HG03432 (cell line): ENCODE data around the gene NUP98.

Experiments
- ATAC-seq: cut with Tn5 transposase; IDR thresholded peaks from one replicate; pipeline ENCODE4 v1.9.1; 2021; ENCODE audit warnings: mild to moderate bottlenecking, moderate library complexity; ENCODE audit not compliant: unreplicated experiment

NUP98 gene

DNA sequence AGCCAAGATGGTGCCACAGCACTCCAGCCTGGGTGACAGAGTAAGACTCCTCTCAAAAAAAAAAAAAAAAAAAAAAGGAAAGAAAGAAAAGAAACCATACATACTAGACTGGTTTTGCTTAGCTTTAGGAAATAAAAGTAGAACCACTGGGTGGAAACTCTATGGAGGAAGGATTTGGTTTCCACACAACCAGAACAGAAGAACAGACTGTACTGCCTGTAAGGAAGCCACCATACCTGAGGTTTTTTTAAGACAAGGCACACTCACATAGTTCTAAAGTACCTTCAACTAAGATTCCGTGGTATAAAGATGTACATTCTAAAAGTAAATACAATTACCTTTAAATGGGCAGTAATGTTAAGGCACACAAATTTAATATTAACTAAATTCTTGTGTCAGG, 58.6 kb downstream of the NUP98 start:
- no peak for ATAC-seq

DNA sequence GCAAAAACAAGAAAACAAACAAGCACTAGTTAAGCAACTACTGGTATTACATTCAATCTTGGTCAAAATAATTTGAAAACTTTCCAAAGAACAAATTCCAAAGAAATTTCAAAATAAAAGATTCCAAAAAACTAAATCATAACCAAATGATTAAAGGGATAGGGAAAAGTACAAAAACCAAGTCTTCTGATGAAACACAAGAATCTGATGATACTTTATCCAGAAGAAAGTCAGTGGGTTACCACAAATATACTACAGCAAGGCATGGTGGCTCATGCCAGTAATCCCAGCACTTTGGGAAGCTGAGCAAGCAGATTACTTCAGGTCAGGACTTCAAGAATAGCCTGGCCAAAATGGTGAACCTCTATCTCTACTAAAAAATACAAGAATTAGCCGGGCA, 59.1 kb downstream of the NUP98 start:
- ATAC-seq, result no peak

DNA sequence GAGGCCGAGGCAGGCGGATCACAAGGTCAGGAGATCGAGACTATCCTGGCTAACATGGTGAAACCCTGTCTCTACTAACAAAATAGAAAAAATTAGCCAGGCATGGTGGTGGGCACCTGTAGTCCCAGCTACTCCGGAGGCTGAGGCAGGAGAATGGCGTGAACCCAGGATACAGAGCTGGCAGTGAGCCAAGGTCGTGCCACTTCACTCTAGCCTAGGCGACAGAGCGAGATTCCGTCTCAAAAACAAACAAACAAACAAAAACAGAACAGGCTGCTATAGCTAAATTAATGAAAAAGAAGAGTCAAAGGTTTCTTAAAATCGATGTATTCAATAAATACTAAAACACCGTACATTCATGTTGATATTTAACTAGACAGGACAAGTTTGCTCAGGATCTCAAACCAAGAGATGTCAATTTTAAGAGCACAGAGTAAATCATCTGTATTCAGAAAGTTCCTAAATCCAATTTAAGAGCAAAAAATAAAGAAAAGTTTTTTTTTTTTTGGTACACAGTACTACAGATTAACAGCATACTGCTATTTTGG, 59.9 kb downstream of the NUP98 start:
- ATAC-seq, result no peak

DNA sequence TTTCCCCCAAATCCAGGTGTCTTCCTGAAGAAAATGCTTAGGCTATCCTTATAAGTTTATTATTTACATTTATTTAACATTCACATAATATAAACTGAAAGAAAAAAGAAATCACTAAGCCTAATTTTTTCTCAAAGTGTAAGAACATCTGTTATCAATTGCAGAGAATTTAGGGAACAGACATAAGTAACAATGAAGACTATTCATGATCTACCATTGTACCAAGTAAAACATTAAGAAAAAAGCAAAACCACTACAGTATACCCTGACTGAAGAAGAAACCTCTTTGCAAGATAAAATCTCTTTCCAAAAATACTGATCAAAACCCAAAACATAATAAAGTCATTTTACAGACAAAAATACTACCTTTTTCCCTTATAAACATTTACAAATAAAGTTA, 60.5 kb downstream of the NUP98 start:
- no peak for ATAC-seq

DNA sequence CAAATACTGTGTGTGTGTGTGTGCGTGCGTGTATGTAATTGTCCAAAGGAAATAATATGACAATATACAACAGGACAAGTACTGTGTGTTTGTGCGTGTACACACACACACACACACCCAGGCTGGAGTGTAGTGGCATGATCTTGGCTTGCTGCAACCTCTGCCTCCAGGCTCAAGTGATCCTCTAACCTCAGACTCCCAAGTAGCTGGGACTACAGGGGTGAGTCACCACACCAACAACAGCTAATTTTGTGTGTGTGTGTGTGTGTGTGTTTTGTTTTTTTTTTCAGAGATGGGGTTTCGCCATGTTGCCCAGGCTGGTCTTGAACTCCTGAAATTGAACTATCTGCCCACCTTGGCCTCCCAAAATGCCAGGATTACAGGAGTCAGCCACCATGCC, 61.5 kb downstream of the NUP98 start:
- no peak for ATAC-seq

DNA sequence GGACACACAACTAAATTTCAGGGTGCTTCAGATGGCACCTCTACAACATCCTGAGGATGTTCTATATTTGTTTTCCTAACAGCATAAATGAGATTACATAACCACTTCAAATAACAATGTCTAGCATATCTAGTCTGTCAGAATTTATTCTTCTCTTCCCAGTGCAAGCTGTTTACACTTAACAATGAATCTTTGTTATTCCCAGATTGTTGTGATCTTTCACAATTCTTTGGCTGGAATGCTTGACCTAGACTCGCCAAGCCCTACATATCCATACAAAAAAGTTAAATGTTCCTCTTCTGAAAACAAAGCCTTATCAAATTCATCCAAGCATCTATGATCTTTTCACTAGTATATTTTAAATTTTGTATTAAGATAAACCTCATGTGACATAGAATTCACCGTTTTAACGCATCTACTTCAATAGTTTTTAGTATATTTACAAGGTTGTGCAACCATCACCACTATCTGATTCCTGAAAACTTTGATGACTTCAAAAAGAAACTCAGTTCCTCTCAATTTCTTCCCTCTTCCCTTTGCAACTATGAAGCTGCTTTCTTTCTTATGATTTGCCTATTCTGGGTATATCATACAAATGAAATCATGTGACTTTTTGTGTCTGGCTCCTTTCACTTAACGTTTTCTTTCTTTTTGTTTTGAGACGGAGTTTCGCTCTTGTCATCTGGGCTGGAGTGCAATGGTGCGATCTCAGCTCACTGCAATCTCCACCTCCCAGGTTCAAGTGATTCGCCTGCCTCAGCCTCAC, 64.5 kb downstream of the NUP98 start:
- no peak for ATAC-seq

DNA sequence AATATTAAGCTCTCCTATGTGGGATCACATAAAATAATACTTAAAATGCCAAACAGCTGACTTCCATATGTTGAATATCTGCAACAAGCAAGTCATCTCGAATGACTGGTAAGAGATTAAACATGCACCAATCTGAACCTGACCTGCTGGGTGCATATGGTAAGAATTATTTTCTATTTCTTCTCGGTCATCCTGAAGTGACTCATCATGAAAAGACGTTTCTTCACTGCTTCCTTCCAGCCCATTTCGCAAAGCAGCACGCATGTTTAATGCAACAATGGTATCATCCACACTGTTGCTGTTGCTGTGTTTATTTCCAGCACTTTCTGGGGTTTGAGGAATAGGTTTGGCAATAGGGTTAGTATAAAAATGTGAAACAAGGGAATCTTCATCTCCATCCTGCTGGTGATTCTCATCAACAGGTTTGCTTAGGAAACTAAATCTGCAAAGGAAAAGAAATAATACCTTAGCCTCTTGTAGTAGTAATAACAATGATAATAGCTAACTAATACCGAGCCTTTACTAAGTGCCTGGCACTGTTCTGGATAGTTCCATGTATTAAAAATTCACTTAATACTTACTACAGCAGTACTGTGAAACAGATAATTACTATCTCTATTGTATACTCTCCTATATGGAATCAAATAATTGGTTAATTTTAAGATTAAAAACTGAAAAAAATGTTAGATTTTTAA, 74.2 kb downstream of the NUP98 start:
- no peak for ATAC-seq

DNA sequence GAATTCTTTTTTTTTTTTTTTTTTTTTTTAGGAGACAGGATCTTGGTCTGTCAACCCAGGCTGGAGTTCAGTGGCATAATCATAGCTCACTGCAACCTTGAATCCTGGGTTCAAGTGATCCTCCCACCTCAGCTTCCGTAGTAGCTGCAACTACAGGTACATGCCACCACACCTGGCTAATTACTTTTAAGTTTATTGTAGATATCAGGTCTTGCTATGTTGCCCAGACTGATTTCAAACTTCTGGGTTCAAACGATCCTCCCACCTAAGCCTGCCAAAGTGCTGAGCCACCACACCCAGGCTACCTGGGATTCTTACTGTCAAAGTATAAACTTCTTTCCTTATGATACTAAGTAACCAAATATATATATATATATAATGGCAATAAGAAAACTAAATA, 75.3 kb downstream of the NUP98 start:
- no peak for ATAC-seq

DNA sequence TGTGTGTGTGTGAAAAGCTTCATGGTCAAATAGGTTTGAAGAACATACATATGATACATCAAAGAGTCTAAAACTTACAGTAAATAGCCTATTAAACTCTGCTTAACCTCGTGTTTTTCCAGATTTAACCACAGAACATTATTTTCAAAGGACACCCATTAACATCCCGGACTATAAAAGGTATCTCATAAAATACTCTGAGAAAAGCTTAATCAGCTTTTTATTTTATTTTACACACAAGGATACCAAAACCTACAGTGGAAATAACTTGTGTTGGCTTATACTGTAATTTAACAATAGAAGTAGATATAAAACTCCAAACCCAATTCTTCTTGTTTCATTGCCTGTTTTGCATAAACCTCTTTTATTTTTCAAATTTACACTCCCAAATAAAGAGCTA, 76.4 kb downstream of the NUP98 start:
- ATAC-seq, result no peak

DNA sequence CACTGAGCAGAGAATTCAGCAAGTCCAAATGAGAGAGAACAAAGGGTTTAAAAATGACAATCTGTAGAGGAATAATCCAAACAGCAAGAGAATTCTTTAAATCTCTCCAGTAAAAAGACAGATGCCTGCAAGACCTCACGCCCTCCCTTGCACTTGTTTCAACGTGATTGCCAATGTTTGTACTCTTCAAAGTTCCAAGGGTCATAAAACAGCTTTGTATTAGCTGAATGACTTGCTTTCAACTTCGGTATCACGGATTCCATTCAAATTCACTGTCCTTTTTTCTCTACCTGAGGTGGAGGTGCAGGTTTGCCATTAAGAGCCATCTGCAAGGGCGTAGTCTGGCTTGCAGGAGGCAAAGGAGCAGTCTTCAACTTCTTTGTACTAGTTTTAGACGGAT, 85.1 kb downstream of the NUP98 start:
- no peak for ATAC-seq

DNA sequence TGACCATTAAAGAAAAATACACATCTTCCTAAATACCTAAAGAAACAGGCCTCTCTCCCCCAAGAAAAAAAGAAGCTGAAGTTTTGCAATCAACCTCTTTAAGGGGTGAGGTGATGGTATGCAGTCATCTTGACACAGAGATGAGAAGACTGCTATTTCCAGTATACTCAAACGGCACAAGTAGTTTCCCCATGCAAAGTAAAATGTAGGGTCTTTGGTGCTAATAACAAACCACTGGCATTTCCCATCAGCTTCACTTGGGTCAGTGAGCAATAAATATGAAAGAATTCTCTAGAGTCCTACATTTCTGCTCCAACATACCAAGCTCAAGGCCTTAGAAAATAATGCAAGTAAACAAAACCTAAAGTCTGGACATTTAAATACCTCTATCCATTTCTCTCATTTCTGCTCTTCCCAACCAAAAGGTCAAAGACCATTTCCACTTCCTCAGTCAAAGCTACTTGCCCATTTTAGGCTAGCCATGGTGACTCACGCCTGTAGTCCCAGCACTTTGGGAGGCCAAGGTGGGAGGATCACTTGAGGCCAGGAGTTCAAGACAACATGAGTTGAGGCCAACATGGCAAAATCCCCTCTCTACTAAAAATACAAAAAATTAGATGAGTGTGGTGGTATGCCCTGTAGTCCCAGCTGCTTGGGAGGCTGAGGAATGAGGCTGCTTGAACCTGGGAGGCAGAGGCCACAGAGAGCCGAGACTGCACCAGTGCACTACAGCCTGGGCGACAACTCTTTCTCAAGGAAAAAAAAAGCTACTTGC, 86.7 kb downstream of the NUP98 start:
- no peak for ATAC-seq

DNA sequence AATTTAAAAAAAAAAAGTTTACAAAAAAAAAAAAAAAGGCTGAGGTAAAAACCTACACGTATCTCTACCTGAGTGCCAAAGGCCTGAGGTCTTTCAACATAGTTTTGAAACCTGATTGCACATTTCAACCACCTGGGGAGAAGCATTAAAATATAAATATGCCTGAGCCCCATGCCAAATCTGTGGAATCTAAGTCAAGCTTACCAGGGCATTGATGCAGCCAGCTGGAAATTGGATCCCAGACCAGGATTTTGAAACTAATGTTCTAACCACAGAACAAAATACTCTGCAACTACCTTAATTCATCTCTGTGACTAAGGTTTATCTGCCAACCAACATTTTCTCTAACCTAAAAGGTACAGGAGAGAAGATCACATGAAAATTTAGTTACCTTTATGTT, 87.4 kb downstream of the NUP98 start:
- ATAC-seq, result no peak

DNA sequence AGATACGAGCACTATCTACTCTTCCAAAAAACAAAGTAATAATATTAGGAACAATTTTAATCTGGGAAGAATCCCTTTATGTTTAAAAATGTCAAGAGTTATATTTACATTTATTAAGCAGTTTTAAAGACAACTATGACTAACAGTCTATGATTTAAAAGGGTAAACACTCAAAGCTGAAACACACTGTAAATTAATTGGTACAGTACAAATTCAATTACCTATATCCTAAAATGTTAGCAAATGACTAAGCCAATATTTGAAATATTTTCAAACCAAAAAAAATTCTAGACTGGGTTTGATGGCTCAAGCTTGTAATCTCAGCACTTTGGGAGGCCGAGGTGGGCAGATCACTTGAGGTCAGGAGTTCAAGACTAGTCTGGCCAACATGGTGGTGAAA, 90.2 kb downstream of the NUP98 start:
- no peak for ATAC-seq

DNA sequence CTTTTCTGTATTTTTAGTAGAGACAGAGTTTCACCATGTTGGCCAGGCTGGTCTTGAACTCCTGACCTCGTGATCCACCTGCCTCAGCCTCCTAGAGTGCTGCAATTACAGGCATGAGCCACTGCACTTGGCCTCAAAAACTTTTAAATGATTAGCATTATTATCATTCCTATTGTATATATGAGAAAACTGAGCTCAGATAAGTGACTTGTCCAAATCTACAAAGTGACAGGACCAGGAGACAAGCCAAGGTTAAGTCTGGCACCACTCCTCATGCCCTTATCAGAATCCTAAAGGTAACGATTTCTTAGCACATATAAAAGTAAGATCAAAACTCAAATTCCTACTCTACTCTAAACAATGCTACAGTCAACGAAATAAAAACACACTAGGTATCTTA, 94.0 kb downstream of the NUP98 start:
- no peak for ATAC-seq

DNA sequence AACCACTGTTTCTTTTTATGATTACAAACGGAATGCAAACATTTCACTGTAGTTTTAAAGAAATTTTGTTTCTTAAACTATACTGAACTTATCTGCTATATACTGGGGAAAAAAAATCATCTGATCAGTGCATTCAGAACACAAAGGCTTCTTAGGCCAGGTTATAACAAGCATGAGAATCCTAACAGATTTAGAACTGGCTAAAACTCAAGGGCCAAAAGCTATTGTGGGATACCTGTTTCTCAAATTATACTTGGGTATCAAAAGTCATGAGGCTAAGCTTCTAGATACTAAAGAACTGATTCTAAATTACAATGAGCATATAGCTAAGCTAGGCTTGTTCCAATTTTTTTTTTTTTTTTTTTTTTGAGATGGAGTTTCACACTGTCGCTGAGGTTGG, 96.4 kb downstream of the NUP98 start:
- no peak for ATAC-seq

DNA sequence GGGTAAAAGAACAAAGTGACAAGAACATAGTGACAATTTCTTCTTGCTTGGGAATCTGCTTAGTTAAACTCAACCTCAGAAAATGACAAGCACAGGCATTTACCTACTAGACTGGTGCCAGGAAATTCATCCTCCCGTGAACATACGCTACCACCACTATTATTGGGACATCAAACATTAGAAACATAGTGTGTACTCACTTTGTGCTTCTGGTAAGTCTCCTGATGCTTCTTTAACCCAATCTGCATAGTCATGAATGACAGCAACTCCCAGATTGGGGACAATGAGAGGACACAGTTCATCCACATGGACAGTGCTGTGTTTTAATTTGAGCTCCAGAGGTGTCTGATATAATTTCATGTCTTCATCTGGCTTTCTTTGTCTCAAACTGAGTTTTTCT, 96.9 kb downstream of the NUP98 start:
- ATAC-seq, result no peak

DNA sequence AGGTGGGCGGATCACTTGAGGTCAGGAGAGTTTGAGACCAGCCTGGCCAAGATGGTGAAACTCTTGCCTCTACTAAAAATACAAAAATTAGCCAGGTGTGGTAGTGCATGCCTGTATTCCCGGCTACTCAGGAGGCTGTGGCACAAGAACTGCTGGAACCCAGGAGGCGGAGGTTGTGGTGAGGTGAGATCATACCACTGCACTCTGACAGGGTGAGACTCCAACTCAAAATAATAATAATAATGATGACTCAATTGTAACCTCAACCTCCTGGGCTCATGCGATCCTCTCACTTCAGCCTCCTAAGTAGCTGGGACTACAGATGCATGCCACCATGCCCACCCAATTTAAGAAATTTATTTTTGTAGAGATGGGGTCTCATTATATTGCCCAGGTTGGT, 110.6 kb downstream of the NUP98 start:
- no peak for ATAC-seq

DNA sequence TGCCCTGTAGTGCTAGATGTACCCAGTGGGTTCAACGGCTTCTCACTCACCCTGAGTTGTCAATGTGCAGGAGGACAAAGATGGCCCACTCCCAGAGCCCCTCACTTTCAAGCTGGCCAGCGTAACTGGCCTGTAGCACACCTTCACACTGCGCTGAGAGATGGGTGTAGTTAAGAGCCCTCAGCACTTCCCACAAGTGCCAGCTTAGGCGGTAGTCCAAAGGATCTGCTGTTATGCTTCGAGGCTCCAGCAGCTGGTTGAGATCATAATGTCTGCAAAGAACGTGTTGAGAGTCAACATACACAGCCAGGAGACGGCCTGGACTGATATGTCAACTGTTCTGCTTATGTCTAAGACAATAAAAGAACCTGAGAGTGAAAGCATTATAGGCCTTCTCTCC, 111.4 kb downstream of the NUP98 start:
- no peak for ATAC-seq

DNA sequence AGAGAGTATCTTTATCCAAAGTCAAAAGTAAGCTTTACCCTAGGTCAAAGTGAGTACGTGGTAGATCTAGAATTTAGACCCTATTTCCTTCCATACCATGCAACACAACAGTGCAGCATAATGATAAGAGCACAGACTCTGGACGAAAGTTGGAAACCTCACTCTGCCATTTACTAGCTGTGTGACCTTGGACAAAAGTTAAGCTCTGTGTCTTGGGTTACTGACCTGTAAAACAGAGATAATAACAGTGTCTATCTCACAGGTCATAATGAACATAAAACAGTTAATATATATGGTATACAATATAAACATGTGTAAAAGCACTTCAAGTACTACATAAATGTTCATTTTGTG, 112.6 kb downstream of the NUP98 start:
- no peak for ATAC-seq

DNA sequence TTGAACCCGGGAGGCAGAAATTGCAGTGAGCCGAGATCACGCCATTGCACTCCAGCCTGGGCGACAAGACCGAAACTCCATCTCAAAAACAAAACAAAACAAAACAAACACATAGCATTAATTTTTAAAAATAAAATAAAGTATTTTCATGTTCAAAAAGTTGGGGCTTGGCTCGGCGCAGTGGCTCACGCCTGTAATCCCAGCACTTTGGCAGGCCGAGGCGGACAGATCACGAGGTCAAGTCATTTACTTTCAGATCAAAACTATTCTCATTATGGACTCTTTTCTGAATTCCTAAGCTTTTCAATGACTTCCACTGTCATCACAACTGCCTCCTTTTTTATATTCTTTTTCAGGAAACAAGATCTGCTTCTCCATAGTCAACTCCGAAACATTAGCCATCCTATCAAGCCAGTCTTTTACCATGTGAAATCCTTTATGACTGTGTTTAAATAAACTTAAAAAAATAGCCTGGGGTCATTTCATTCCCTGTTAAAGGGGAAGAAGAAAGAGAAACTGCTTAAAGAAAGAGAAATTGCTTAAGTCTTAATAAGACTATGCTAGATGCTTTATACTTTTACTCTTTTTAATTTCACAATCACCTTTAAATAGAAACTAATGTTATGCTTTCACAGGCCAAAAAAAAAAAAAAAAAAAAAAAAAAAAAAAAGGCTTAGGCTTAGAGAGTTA, 113.1 kb downstream of the NUP98 start:
- ATAC-seq, result no peak

DNA sequence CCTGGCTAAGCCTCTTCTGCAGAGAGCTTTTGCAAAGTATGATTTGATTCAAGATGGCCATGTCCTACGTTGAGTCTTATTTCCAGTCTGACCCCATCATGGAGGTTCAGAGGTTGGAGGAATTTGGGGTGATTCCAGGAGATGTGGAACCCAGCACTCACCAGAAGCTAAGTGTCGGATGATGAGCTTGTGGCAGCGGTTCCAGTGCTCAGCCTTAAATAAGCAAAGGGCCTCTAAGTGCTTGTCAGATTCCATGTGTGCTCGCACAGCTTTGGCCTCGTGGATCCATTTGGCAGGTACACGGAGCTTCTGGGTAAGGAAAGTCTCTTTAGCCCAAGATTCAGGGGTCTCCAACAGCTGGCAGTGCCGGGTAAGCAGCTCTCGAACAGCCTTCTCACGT, 114.3 kb downstream of the NUP98 start:
- ATAC-seq, result no peak
